Mucosa of stomach (tissue), 1 donor: ENCODE measurements around the gene PANK1.
"Not testable (repeated sequence)": the region's sequence is repeated elsewhere in the genome, so short reads cannot be mapped to it uniquely, and the experiment has no call there.

ENCODE experiments used
- H3K27me3 ChIP-seq: one replicate; pipeline ENCODE4 v1.7.0; 2013; ENCODE audit warnings: mild to moderate bottlenecking, low read length; ENCODE audit not compliant: control insufficient read depth, insufficient read depth
- H3K36me3 ChIP-seq: one replicate; pipeline ENCODE4 v1.7.0; 2013; ENCODE audit warnings: low read length; ENCODE audit not compliant: control insufficient read depth, insufficient read depth
- H3K4me1 ChIP-seq: one replicate; pipeline ENCODE4 v1.7.0; 2013; ENCODE audit warnings: mild to moderate bottlenecking, low read length; ENCODE audit not compliant: control insufficient read depth, insufficient read depth
- H3K4me3 ChIP-seq: one replicate; pipeline ENCODE4 v1.7.0; 2013; ENCODE audit warnings: low read length
- H3K9ac ChIP-seq: one replicate; pipeline ENCODE4 v1.7.0; 2013; ENCODE audit warnings: mild to moderate bottlenecking, low read length, moderate library complexity
- H3K9me3 ChIP-seq: one replicate; pipeline ENCODE4 v1.7.0; 2013; ENCODE audit warnings: mild to moderate bottlenecking, low read length, moderate library complexity; ENCODE audit not compliant: control insufficient read depth
- donor health status: Pancreatic carcinoma.

The PANK1 gene

GRCh38 chr10:89556600-89556999, 88.4 kb downstream of the PANK1 start:
- H3K27me3 ChIP-seq, result no peaks in the 10 kb centered on the region
- H3K4me3 ChIP-seq, result no peak overlapping the region
- peaks cover 7% of the 10 kb centered on the region for H3K4me1 ChIP-seq
- H3K9me3 ChIP-seq, result no peaks in the 10 kb centered on the region
- no peaks in the 10 kb centered on the region for H3K36me3 ChIP-seq
- no peak overlapping the region for H3K9ac ChIP-seq

GRCh38 chr10:89555688-89556445, 89.2 kb downstream of the PANK1 start:
- Histone ChIP-seq H3K4me1 (peaks cover 9% of the 10 kb centered on the region), H3K9me3 (no peaks in the 10 kb centered on the region), H3K27me3 (no peaks in the 10 kb centered on the region), H3K4me3 (no peak overlapping the region), H3K9ac (no peak overlapping the region), H3K36me3 (no peaks in the 10 kb centered on the region)

- Histone ChIP-seq H3K4me3 (no peak overlapping the region), H3K4me1 (peaks cover 22% of the 10 kb centered on the region)
These were observed 90.6 kb downstream of the PANK1 start for GRCh38 chr10:89554433-89554832.

GRCh38 chr10:89553064-89553734, 91.8 kb downstream of the PANK1 start:
- no peak overlapping the region for H3K9ac ChIP-seq
- H3K4me3 ChIP-seq, result no peak overlapping the region
- no peaks in the 10 kb centered on the region for H3K27me3 ChIP-seq
- H3K4me1 ChIP-seq, result peaks cover 29% of the 10 kb centered on the region
- no peaks in the 10 kb centered on the region for H3K9me3 ChIP-seq
- H3K36me3 ChIP-seq, result no peaks in the 10 kb centered on the region

More at GRCh38 chr10:89554433-89554832, 90.6 kb downstream of the PANK1 start:
- no peaks in the 10 kb centered on the region for H3K27me3 ChIP-seq
- no peaks in the 10 kb centered on the region for H3K36me3 ChIP-seq
- no peaks in the 10 kb centered on the region for H3K9me3 ChIP-seq
- H3K9ac ChIP-seq, result no peak overlapping the region

- H3K27me3 ChIP-seq, result no peaks in the 10 kb centered on the region
- H3K9me3 ChIP-seq, result no peaks in the 10 kb centered on the region
- no peak overlapping the region for H3K9ac ChIP-seq
- no peak overlapping the region for H3K4me3 ChIP-seq
- no peaks in the 10 kb centered on the region for H3K36me3 ChIP-seq
- peaks cover 34% of the 10 kb centered on the region for H3K4me1 ChIP-seq
These were observed 92.8 kb downstream of the PANK1 start for GRCh38 chr10:89552213-89552612.

GRCh38 chr10:89550509-89550908, 94.5 kb downstream of the PANK1 start:
- Histone ChIP-seq H3K4me1 (peaks cover 34% of the 10 kb centered on the region), H3K36me3 (no peaks in the 10 kb centered on the region), H3K4me3 (no peak overlapping the region), H3K9ac (no peak overlapping the region), H3K27me3 (no peaks in the 10 kb centered on the region), H3K9me3 (no peaks in the 10 kb centered on the region)

- H3K36me3 ChIP-seq, result no peaks in the 10 kb centered on the region
- no peak overlapping the region for H3K9ac ChIP-seq
- H3K27me3 ChIP-seq, result no peaks in the 10 kb centered on the region
- H3K4me3 ChIP-seq, result no peak overlapping the region
- peaks cover 33% of the 10 kb centered on the region for H3K4me1 ChIP-seq
- H3K9me3 ChIP-seq, result no peaks in the 10 kb centered on the region
These were observed 95.5 kb downstream of the PANK1 start for GRCh38 chr10:89549510-89549909.

GRCh38 chr10:89548673-89549072, 96.4 kb downstream of the PANK1 start:
- Histone ChIP-seq H3K4me3 (no peak overlapping the region), H3K9me3 (no peaks in the 10 kb centered on the region), H3K27me3 (no peaks in the 10 kb centered on the region), H3K36me3 (no peaks in the 10 kb centered on the region), H3K9ac (no peak overlapping the region), H3K4me1 (peaks cover 27% of the 10 kb centered on the region)

- H3K27me3 ChIP-seq, result no peaks in the 10 kb centered on the region
- no peak overlapping the region for H3K9ac ChIP-seq
- no peak overlapping the region for H3K4me3 ChIP-seq
- H3K36me3 ChIP-seq, result no peaks in the 10 kb centered on the region
- H3K9me3 ChIP-seq, result no peaks in the 10 kb centered on the region
- H3K4me1 ChIP-seq, result peaks cover 27% of the 10 kb centered on the region
These were observed 97.1 kb downstream of the PANK1 start for GRCh38 chr10:89547853-89548513.

- H3K27me3 ChIP-seq, H3K9me3 ChIP-seq, H3K36me3 ChIP-seq, H3K4me3 ChIP-seq, H3K9ac ChIP-seq: not testable (repeated sequence)
- peaks cover 27% of the 10 kb centered on the region for H3K4me1 ChIP-seq
These were observed 98.4 kb downstream of the PANK1 start for GRCh38 chr10:89546651-89547050.

GRCh38 chr10:89543841-89544240, 101.2 kb downstream of the PANK1 start:
- Histone ChIP-seq H3K27me3 (no peaks in the 10 kb centered on the region), H3K9ac (no peak overlapping the region), H3K9me3 (no peaks in the 10 kb centered on the region), H3K4me1 (peaks cover 10% of the 10 kb centered on the region), H3K36me3 (no peaks in the 10 kb centered on the region), H3K4me3 (no peak overlapping the region)

- H3K4me1 ChIP-seq, result no peaks in the 10 kb centered on the region
- no peak overlapping the region for H3K9ac ChIP-seq
- H3K4me3 ChIP-seq, result no peak overlapping the region
- no peaks in the 10 kb centered on the region for H3K9me3 ChIP-seq
- no peaks in the 10 kb centered on the region for H3K36me3 ChIP-seq
- H3K27me3 ChIP-seq, result peaks cover 25% of the 10 kb centered on the region
These were observed 104.6 kb downstream of the PANK1 start for GRCh38 chr10:89540420-89540949.
